ENCODE data around the gene GCLC. TPM values are rescaled to one million over a fixed set of nuclear protein-coding genes. Genes with fewer than 3 reads are reported as not detected.
"Not testable (repeated sequence)": the region's sequence is repeated elsewhere in the genome, so short reads cannot be mapped to it uniquely, and the experiment has no call there.

The GCLC gene
- total RNA-seq, 1 donor from 2014 or later, result 33.4 TPM

GRCh38 chr6:53487080-53487479 is 57.8 kb downstream of the GCLC start:
- no peak for DNase-seq

GRCh38 chr6:53486679-53487078 is 58.2 kb downstream of the GCLC start:
- DNase-seq, result no peak

- peak; percentile 86 for DNase-seq
These were observed 60.2 kb downstream of the GCLC start for GRCh38 chr6:53484476-53485280.

GRCh38 chr6:53483423-53484353 is 61.2 kb downstream of the GCLC start:
- peak; percentile 34 for DNase-seq

- DNase-seq, result no peak
These were observed 63.6 kb downstream of the GCLC start for GRCh38 chr6:53481323-53481722.

- not testable (repeated sequence) for DNase-seq
These were observed 64.1 kb downstream of the GCLC start for GRCh38 chr6:53480774-53481173.

GRCh38 chr6:53479871-53480270 is 65.0 kb downstream of the GCLC start:
- no peak for DNase-seq

GRCh38 chr6:53476964-53477363 is 67.9 kb downstream of the GCLC start:
- DNase-seq, result no peak

GRCh38 chr6:53474010-53474409 is 70.9 kb downstream of the GCLC start:
- no peak for DNase-seq

GRCh38 chr6:53469163-53469562 is 75.7 kb downstream of the GCLC start:
- DNase-seq, result no peak

- no peak for DNase-seq
These were observed 78.6 kb downstream of the GCLC start for GRCh38 chr6:53466257-53466656.

GRCh38 chr6:53465732-53466131 is 79.2 kb downstream of the GCLC start:
- no peak for DNase-seq

- no peak for DNase-seq
These were observed 79.9 kb downstream of the GCLC start for GRCh38 chr6:53464927-53465460.

GRCh38 chr6:53464483-53464882 is 80.4 kb downstream of the GCLC start:
- DNase-seq, result no peak

- no peak for DNase-seq
These were observed 83.2 kb downstream of the GCLC start for GRCh38 chr6:53461696-53462095.

GRCh38 chr6:53461041-53461656 is 83.8 kb downstream of the GCLC start:
- no peak for DNase-seq

- no peak for DNase-seq
These were observed 86.6 kb downstream of the GCLC start for GRCh38 chr6:53458105-53458866.

GRCh38 chr6:53456809-53457208 is 88.1 kb downstream of the GCLC start:
- no peak for DNase-seq

- no peak for DNase-seq
These were observed 89.2 kb downstream of the GCLC start for GRCh38 chr6:53455678-53456077.

GRCh38 chr6:53451165-53451564 is 93.7 kb downstream of the GCLC start:
- no peak for DNase-seq

- DNase-seq, result no peak
These were observed 97.0 kb downstream of the GCLC start for GRCh38 chr6:53447865-53448264.

All from dermis blood vessel endothelial cell (primary cell).